ENCODE results near the gene FAS. TPM values are rescaled to one million over a fixed set of nuclear protein-coding genes. Genes with fewer than 3 reads are reported as not detected.

FAS gene
- polyA plus RNA-seq, 1 donor (not counting 4 experiments of a cell fraction or from before 2014, with no cell fraction given): 44.8 TPM

DNA sequence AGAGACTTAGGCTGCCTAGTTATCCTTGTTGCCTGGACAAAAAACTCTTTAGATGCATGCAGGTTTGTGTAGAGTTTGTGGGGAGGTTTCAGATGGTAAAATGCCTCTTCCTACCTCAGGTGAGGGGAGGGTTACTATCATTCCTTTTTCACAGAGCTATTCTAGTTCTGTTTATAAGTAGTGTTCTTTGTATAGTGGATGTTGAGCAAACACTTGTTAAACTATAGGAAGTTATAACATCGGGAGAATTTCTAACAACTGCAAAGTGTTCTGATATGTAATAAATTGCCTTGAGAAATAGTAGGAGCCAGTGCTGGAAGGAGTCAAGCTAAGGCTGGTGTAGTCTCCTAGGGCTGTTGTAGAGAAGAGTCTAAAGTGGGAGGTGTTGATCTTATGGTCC is 6.7 kb upstream of the FAS start:
- H3K4me2 ChIP-seq (ENCODE audit: control insufficient read depth, extremely low read depth, insufficient read depth, low read depth, low read length): no peak overlapping the region

DNA sequence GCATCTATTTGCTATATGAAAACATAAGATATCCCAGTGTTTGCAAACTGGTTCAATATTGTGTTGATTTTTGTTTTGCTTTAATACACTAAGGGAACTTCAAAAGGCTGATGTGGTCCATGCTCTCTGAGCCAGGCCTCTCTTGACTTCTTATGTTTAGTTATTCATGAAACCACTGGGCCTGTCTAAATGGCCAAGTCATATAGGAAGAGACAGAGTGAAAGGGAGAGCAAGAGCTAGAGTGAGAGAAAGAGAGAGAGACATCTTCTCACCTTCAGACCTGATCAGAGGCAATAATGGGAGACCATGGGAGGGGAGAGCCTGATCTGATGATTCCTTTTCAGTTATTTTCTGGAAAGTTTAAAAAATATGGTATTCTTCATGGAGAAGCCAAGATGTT is 6.1 kb upstream of the FAS start:
- Histone ChIP-seq H3K9ac (ENCODE audit: control insufficient read depth, extremely low read depth, insufficient read depth, low read length) (no peak overlapping the region), H3K4me1 (ENCODE audit: control insufficient read depth, extremely low read depth, insufficient read depth, low read length) (peaks cover 3% of the 10 kb centered on the region), H3K27ac (ENCODE audit: control insufficient read depth, insufficient read depth, low read length) (no peak overlapping the region), H2AFZ (ENCODE audit: control insufficient read depth, low read length) (no peak overlapping the region), H3K27me3 (ENCODE audit: control insufficient read depth, extremely low read depth, insufficient read depth, low read length) (no peaks in the 10 kb centered on the region), H3K36me3 (ENCODE audit: control insufficient read depth in 2 of 2, extremely low read depth in 1 of 2, insufficient read depth in 2 of 2, low read length in 2 of 2) (no peaks in the 10 kb centered on the region), H4K20me1 (ENCODE audit: control insufficient read depth, extremely low read depth, insufficient read depth, low read length) (no peaks in the 10 kb centered on the region), H3K9me3 (ENCODE audit: control insufficient read depth, low read depth, low read length) (no peaks in the 10 kb centered on the region), H3K4me3 (ENCODE audit: control insufficient read depth in 2 of 3, extremely low read depth in 1 of 3, insufficient read depth in 2 of 3, low read depth in 1 of 3, low read length in 3 of 3) (no peak overlapping the region), H3K4me2 (ENCODE audit: control insufficient read depth, extremely low read depth, insufficient read depth, low read depth, low read length) (no peak overlapping the region), H3K79me2 (ENCODE audit: control insufficient read depth, insufficient read depth, low read length) (no peaks in the 10 kb centered on the region), H3K9me1 (ENCODE audit: control insufficient read depth, extremely low read depth, insufficient read depth, low read length) (no peaks in the 10 kb centered on the region)
- DNase-seq (ENCODE audit: low read depth, low spot score) (no peak), FAIRE-seq (no peak)
- dilution Hi-C loops (cut with MboI; ENCODE audit: extremely low pct_ligation_motif_present, low sequenced_read_pairs): no loop called here
- TF ChIP-seq EZH2 (IDR thresholded peaks at IDR 0.05; ENCODE audit: low read length): no peak
- TF ChIP-seq, protein P1, sequence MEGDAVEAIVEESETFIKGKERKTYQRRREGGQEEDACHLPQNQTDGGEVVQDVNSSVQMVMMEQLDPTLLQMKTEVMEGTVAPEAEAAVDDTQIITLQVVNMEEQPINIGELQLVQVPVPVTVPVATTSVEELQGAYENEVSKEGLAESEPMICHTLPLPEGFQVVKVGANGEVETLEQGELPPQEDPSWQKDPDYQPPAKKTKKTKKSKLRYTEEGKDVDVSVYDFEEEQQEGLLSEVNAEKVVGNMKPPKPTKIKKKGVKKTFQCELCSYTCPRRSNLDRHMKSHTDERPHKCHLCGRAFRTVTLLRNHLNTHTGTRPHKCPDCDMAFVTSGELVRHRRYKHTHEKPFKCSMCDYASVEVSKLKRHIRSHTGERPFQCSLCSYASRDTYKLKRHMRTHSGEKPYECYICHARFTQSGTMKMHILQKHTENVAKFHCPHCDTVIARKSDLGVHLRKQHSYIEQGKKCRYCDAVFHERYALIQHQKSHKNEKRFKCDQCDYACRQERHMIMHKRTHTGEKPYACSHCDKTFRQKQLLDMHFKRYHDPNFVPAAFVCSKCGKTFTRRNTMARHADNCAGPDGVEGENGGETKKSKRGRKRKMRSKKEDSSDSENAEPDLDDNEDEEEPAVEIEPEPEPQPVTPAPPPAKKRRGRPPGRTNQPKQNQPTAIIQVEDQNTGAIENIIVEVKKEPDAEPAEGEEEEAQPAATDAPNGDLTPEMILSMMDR (optimal IDR thresholded peaks at IDR 0.05 in 1 of 3, IDR thresholded peaks at IDR 0.05 in 1 of 3, conservative IDR thresholded peaks at IDR 0.05 in 1 of 3; ENCODE audit: extremely low read depth in 1 of 3, insufficient read depth in 2 of 3, low read length in 3 of 3): no peak

More for the DNA sequence above, 6.7 kb upstream of the FAS start:
- no peak for DNase-seq (ENCODE audit: low read depth, low spot score)
- no peak for TF ChIP-seq EZH2 (IDR thresholded peaks at IDR 0.05; ENCODE audit: low read length)
- TF ChIP-seq, protein P1 (optimal IDR thresholded peaks at IDR 0.05 in 1 of 3, IDR thresholded peaks at IDR 0.05 in 1 of 3, conservative IDR thresholded peaks at IDR 0.05 in 1 of 3; ENCODE audit: extremely low read depth in 1 of 3, insufficient read depth in 2 of 3, low read length in 3 of 3): no peak
- Histone ChIP-seq H3K27me3 (ENCODE audit: control insufficient read depth, extremely low read depth, insufficient read depth, low read length) (no peaks in the 10 kb centered on the region), H3K9me3 (ENCODE audit: control insufficient read depth, low read depth, low read length) (no peaks in the 10 kb centered on the region), H2AFZ (ENCODE audit: control insufficient read depth, low read length) (no peak overlapping the region), H3K4me1 (ENCODE audit: control insufficient read depth, extremely low read depth, insufficient read depth, low read length) (peaks cover 6% of the 10 kb centered on the region), H3K9me1 (ENCODE audit: control insufficient read depth, extremely low read depth, insufficient read depth, low read length) (no peaks in the 10 kb centered on the region), H3K79me2 (ENCODE audit: control insufficient read depth, insufficient read depth, low read length) (no peaks in the 10 kb centered on the region), H4K20me1 (ENCODE audit: control insufficient read depth, extremely low read depth, insufficient read depth, low read length) (no peaks in the 10 kb centered on the region), H3K9ac (ENCODE audit: control insufficient read depth, extremely low read depth, insufficient read depth, low read length) (no peak overlapping the region), H3K4me3 (ENCODE audit: control insufficient read depth in 2 of 3, extremely low read depth in 1 of 3, insufficient read depth in 2 of 3, low read depth in 1 of 3, low read length in 3 of 3) (no peak overlapping the region), H3K36me3 (ENCODE audit: control insufficient read depth in 2 of 2, extremely low read depth in 1 of 2, insufficient read depth in 2 of 2, low read length in 2 of 2) (no peaks in the 10 kb centered on the region), H3K27ac (ENCODE audit: control insufficient read depth, insufficient read depth, low read length) (no peak overlapping the region)
- dilution Hi-C loops (cut with MboI; ENCODE audit: extremely low pct_ligation_motif_present, low sequenced_read_pairs): no loop called here
- peak; percentile 44 for FAIRE-seq
